ENCODE measurements around the gene PRDM13.

- TF ChIP-seq CTCF (IDR thresholded peaks at IDR 0.05) (no peak), POLR2AphosphoS5 (IDR thresholded peaks at IDR 0.05) (no peak), POLR2A (IDR thresholded peaks at IDR 0.05; ENCODE audit: low read depth) (no peak), EP300 (IDR thresholded peaks at IDR 0.05) (no peak)
Measured at GRCh38 chr6:99603421-99604165, 3.0 kb upstream of the PRDM13 start.
